OCI-LY1 (cell line): Measurements from ENCODE around the gene RGS5.

Source experiments
- H2AFZ ChIP-seq: fragments of 200-600 bp; sonication (generic), shearing (Covaris generic); 2 replicates; pipeline ENCODE4 v1.6.0; 2014; ENCODE audit warnings: antibody characterized with exemption, mild to moderate bottlenecking, low read length
- H3F3A ChIP-seq: fragments of 200-600 bp; sonication (generic), shearing (Covaris generic); 2 replicates; pipeline ENCODE4 v1.6.0; 2014; ENCODE audit warnings: mild to moderate bottlenecking, antibody characterized with exemption, low read length, moderate library complexity; ENCODE audit not compliant: insufficient read depth
- H3K27ac ChIP-seq: fragments of 200-600 bp; sonication (generic); 2 replicates; pipeline ENCODE4 v1.5.1; 2014; ENCODE audit warnings: low read length, mixed run types, mild to moderate bottlenecking, low read depth; ENCODE audit not compliant: poor library complexity, severe bottlenecking
- H3K27me3 ChIP-seq: fragments of 200-600 bp; sonication (generic); 2 replicates; pipeline ENCODE4 v1.6.0; 2014; ENCODE audit warnings: antibody characterized with exemption, mild to moderate bottlenecking, low read length, moderate library complexity; ENCODE audit not compliant: insufficient read depth
- H3K36me3 ChIP-seq: fragments of 200-600 bp; sonication (generic); 2 replicates; pipeline ENCODE4 v1.6.1; 2014; ENCODE audit warnings: mild to moderate bottlenecking, antibody characterized with exemption, low read length, moderate library complexity, mixed read lengths; ENCODE audit not compliant: insufficient read depth
- H3K4me1 ChIP-seq: fragments of 200-600 bp; sonication (generic); 2 replicates; pipeline ENCODE4 v1.5.1; 2014; ENCODE audit warnings: mild to moderate bottlenecking, low read length, moderate library complexity; ENCODE audit not compliant: insufficient read depth, severe bottlenecking
- H3K4me2 ChIP-seq: fragments of 200-600 bp; sonication (generic), shearing (Covaris generic); 2 replicates; pipeline ENCODE4 v1.6.1; 2014; ENCODE audit warnings: low read length
- H3K4me3 ChIP-seq: fragments of 200-600 bp; sonication (generic); 2 replicates; pipeline ENCODE4 v1.5.1; 2014; ENCODE audit warnings: low read length, low read depth, mild to moderate bottlenecking, mixed read lengths; ENCODE audit not compliant: poor library complexity, severe bottlenecking
- H3K79me2 ChIP-seq: fragments of 200-600 bp; shearing (Covaris generic); 2 replicates; pipeline ENCODE4 v1.6.1; 2016; ENCODE audit warnings: mixed run types, low read length, mixed read lengths; ENCODE audit not compliant: insufficient read depth
- H3K9ac ChIP-seq: fragments of 200-600 bp; sonication (generic), shearing (Covaris generic); 2 replicates; pipeline ENCODE4 v1.6.1; 2014; ENCODE audit warnings: mild to moderate bottlenecking, low read length, mixed read lengths
- H3K9me2 ChIP-seq: fragments of 200-600 bp; sonication (generic), shearing (Covaris generic); 2 replicates; pipeline ENCODE4 v1.6.1; 2014; ENCODE audit warnings: low read depth, mild to moderate bottlenecking, low read length, mixed read lengths
- H3K9me3 ChIP-seq: fragments of 200-600 bp; shearing (Covaris generic); 2 replicates; pipeline ENCODE4 v1.6.1; 2014; ENCODE audit warnings: low read length, mixed read lengths
- H4K20me1 ChIP-seq: fragments of 200-600 bp; sonication (generic), shearing (Covaris generic); 2 replicates; pipeline ENCODE4 v1.6.0; 2016; ENCODE audit warnings: mild to moderate bottlenecking, low read length; ENCODE audit not compliant: insufficient read depth
- CTCF ChIP-seq: fragments of 200-600 bp; sonication (generic), shearing (Covaris generic); IDR thresholded peaks from 2 replicates; pipeline ENCODE4 v1.5.1; 2017; ENCODE audit warnings: mild to moderate bottlenecking, antibody characterized with exemption, low read length, moderate library complexity, mixed read lengths
- EZH2 ChIP-seq: fragments of 200-600 bp; sonication (generic), shearing (Covaris generic); IDR thresholded peaks from 2 replicates; pipeline ENCODE4 v1.8.0; 2017; ENCODE audit warnings: borderline replicate concordance, mixed run types, mild to moderate bottlenecking, antibody characterized with exemption, low read length, moderate library complexity, mixed read lengths

RGS5 gene

GRCh38 chr1:163211667-163212066 lies 9.0 kb upstream of the RGS5 start:
- Histone ChIP-seq H3K27ac (no peak overlapping the region), H3K27me3 (no peaks in the 10 kb centered on the region), H2AFZ (no peak overlapping the region), H3K4me1 (no peaks in the 10 kb centered on the region), H4K20me1 (no peaks in the 10 kb centered on the region), H3K79me2 (no peaks in the 10 kb centered on the region), H3F3A (no peaks in the 10 kb centered on the region), H3K9ac (no peak overlapping the region), H3K9me3 (no peaks in the 10 kb centered on the region), H3K4me2 (no peak overlapping the region), H3K9me2 (no peaks in the 10 kb centered on the region), H3K36me3 (no peaks in the 10 kb centered on the region), H3K4me3 (no peak overlapping the region)
- no peak for TF ChIP-seq EZH2
- no peak for TF ChIP-seq CTCF

- H3F3A ChIP-seq = no peaks in the 10 kb centered on the region
- TF ChIP-seq CTCF (no peak), EZH2 (no peak)
- H3K36me3 ChIP-seq = no peaks in the 10 kb centered on the region
- no peaks in the 10 kb centered on the region for H3K9me3 ChIP-seq
- no peak overlapping the region for H2AFZ ChIP-seq
- H3K4me2 ChIP-seq = no peak overlapping the region
- H3K27ac ChIP-seq = no peak overlapping the region
- H4K20me1 ChIP-seq = no peaks in the 10 kb centered on the region
- no peaks in the 10 kb centered on the region for H3K4me1 ChIP-seq
- H3K4me3 ChIP-seq = no peak overlapping the region
- H3K9me2 ChIP-seq = no peaks in the 10 kb centered on the region
- H3K27me3 ChIP-seq = no peaks in the 10 kb centered on the region
- H3K9ac ChIP-seq = no peak overlapping the region
- no peaks in the 10 kb centered on the region for H3K79me2 ChIP-seq
Observed at GRCh38 chr1:163205513-163205912, 2.8 kb upstream of the RGS5 start.

GRCh38 chr1:163203561-163203960 lies 845 bp upstream of the RGS5 start:
- no peak overlapping the region for H3K9ac ChIP-seq
- H3K27ac ChIP-seq = no peak overlapping the region
- no peaks in the 10 kb centered on the region for H3K9me2 ChIP-seq
- H3K4me1 ChIP-seq = no peaks in the 10 kb centered on the region
- no peak overlapping the region for H2AFZ ChIP-seq
- no peaks in the 10 kb centered on the region for H3K36me3 ChIP-seq
- TF ChIP-seq CTCF = no peak
- no peak for TF ChIP-seq EZH2
- H3K4me2 ChIP-seq = no peak overlapping the region
- H3K27me3 ChIP-seq = no peaks in the 10 kb centered on the region
- H3F3A ChIP-seq = no peaks in the 10 kb centered on the region
- H3K79me2 ChIP-seq = no peaks in the 10 kb centered on the region
- no peaks in the 10 kb centered on the region for H4K20me1 ChIP-seq
- H3K9me3 ChIP-seq = no peaks in the 10 kb centered on the region
- H3K4me3 ChIP-seq = no peak overlapping the region
